Upper lobe of left lung (tissue), 4 donors: ENCODE results near the gene LIPC.

Experiments used
- EP300 ChIP-seq, 4 donors: sonication (generic); formaldehyde crosslinking; IDR thresholded peaks; one replicate each; pipeline ENCODE4 v1.5.1; 2017; ENCODE audit warnings: antibody characterized with exemption in 4 of 4, control low read depth in 2 of 4
- TF ChIP-seq, protein P1 (sequence below), 6 experiments: fragments of 450-650 bp in 4 of 6; fragments of 200-600 bp in 2 of 6; sonication (generic) in 2 of 6; IDR thresholded peaks; one replicate each; pipeline ENCODE4 v1.5.1; 2016 to 2019; ENCODE audit warnings: antibody characterized with exemption in 6 of 6

DNA sequence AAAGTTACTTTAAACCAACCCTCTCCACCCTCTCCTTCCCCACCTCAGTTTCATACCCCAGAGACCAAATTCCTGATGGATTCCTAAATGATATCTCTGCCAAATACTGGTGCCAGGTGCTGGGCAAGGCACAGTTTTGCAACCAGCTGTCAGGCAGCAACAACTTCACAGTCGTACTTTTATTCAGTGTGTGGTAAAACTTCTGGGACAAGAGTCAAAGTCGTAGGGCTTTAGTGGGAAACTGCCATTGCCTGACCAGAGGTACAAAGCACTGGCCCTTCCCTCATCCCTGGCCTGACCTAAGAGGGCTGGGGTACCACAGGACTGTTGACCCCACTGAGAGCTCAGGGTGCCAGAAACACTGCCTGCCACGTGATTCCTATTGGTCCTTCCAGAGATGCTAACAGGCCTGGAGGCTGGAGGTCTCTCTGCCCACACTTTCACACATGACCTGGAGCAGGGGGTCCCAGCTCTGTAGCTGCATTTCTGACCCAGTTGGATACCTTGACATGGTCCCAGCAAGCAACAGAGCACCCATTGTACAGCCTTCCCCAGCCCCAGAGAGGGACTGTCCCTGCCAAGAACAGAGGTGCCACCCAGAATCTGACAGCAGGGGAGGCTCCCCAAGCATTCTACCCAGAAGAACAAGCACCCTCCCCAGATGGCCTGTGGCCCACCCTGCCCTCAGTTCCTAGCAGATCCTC, 59.9 kb downstream of the LIPC start:
- TF ChIP-seq, protein P1, sequence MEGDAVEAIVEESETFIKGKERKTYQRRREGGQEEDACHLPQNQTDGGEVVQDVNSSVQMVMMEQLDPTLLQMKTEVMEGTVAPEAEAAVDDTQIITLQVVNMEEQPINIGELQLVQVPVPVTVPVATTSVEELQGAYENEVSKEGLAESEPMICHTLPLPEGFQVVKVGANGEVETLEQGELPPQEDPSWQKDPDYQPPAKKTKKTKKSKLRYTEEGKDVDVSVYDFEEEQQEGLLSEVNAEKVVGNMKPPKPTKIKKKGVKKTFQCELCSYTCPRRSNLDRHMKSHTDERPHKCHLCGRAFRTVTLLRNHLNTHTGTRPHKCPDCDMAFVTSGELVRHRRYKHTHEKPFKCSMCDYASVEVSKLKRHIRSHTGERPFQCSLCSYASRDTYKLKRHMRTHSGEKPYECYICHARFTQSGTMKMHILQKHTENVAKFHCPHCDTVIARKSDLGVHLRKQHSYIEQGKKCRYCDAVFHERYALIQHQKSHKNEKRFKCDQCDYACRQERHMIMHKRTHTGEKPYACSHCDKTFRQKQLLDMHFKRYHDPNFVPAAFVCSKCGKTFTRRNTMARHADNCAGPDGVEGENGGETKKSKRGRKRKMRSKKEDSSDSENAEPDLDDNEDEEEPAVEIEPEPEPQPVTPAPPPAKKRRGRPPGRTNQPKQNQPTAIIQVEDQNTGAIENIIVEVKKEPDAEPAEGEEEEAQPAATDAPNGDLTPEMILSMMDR (IDR thresholded peaks at IDR 0.05) = no peak
- TF ChIP-seq EP300 (IDR thresholded peaks at IDR 0.05) = no peak
